GM18868 (cell line): ENCODE measurements around the gene MLX.

Experiments used
- ATAC-seq: cut with Tn5 transposase; IDR thresholded peaks from one replicate; pipeline ENCODE4 v1.9.1; 2021; ENCODE audit warnings: mild to moderate bottlenecking, moderate library complexity; ENCODE audit not compliant: unreplicated experiment

The MLX gene

GRCh38 chr17:42566883-42567573 lies at the start of gene MLX:
MLX (plus strand) TSS chr17:42567100; CDS start chr17:42567125, 25 bp downstream.
- peak; percentile 53 for ATAC-seq

GRCh38 chr17:42517516-42517915 lies 49.4 kb upstream of the MLX start:
- no peak for ATAC-seq

GRCh38 chr17:42518046-42518754 lies 48.7 kb upstream of the MLX start:
- ATAC-seq, result no peak

GRCh38 chr17:42518755-42519545 lies 48.0 kb upstream of the MLX start:
- no peak for ATAC-seq

- no peak for ATAC-seq
These were observed 47.1 kb upstream of the MLX start for GRCh38 chr17:42519546-42520491.

- ATAC-seq, result no peak
These were observed 46.4 kb upstream of the MLX start for GRCh38 chr17:42520540-42520951.

- no peak for ATAC-seq
These were observed 45.9 kb upstream of the MLX start for GRCh38 chr17:42521036-42521435.

GRCh38 chr17:42521666-42522262 lies 45.1 kb upstream of the MLX start:
- ATAC-seq, result no peak

- no peak for ATAC-seq
These were observed 44.6 kb upstream of the MLX start for GRCh38 chr17:42522263-42522790.

- ATAC-seq, result no peak
These were observed 44.1 kb upstream of the MLX start for GRCh38 chr17:42522798-42523278.

- no peak for ATAC-seq
These were observed 41.7 kb upstream of the MLX start for GRCh38 chr17:42525221-42525620.

GRCh38 chr17:42526031-42526444 lies 40.9 kb upstream of the MLX start:
- no peak for ATAC-seq

GRCh38 chr17:42527932-42528331 lies 39.0 kb upstream of the MLX start:
- no peak for ATAC-seq

- ATAC-seq, result no peak
These were observed 37.8 kb upstream of the MLX start for GRCh38 chr17:42529061-42529460.

- ATAC-seq, result no peak
These were observed 35.9 kb upstream of the MLX start for GRCh38 chr17:42530952-42531454.

GRCh38 chr17:42531455-42532354 lies 35.2 kb upstream of the MLX start:
- no peak for ATAC-seq

- no peak for ATAC-seq
These were observed 31.5 kb upstream of the MLX start for GRCh38 chr17:42535155-42536047.

GRCh38 chr17:42536048-42536371 lies 30.9 kb upstream of the MLX start, which contains the start of gene NAGLU:
NAGLU (plus strand) TSS chr17:42536241; CDS start chr17:42536273, 32 bp downstream.
- ATAC-seq, result peak; percentile 81
